ENCODE measurements around the gene NLRP9.
"Not testable (repeated sequence)": the region's sequence is repeated elsewhere in the genome, so short reads cannot be mapped to it uniquely, and the experiment has no call there.

NLRP9 gene

GRCh38 chr19:55738302-55738701 lies at the start of gene NLRP9:
Gene NLRP9 (minus strand): TSS chr19:55738402. CDS start chr19:55738374, 28 bp downstream.
- DNase-seq (ENCODE audit: extremely low spot score, insufficient read length, low read depth) (no peak), FAIRE-seq (no peak)

- FAIRE-seq (no peak), DNase-seq (ENCODE audit: extremely low spot score, insufficient read length, low read depth) (no peak)
Measured at GRCh38 chr19:55781112-55781511, 42.9 kb upstream of the NLRP9 start.

- FAIRE-seq (no peak), DNase-seq (ENCODE audit: extremely low spot score, insufficient read length, low read depth) (no peak)
Measured at GRCh38 chr19:55778331-55778730, 40.1 kb upstream of the NLRP9 start.

- no peak for FAIRE-seq
Measured at GRCh38 chr19:55777528-55777927, 39.3 kb upstream of the NLRP9 start.

GRCh38 chr19:55769632-55770031 lies 31.4 kb upstream of the NLRP9 start:
- not testable (repeated sequence) for FAIRE-seq; DNase-seq (ENCODE audit: extremely low spot score, insufficient read length, low read depth)

More at GRCh38 chr19:55777528-55777927, 39.3 kb upstream of the NLRP9 start:
- DNase-seq (ENCODE audit: extremely low spot score, insufficient read length, low read depth), result no peak

- FAIRE-seq, result not testable (repeated sequence)
Measured at GRCh38 chr19:55768818-55769217, 30.6 kb upstream of the NLRP9 start, which contains the start of gene RFPL4AL1. Gene RFPL4AL1 (plus strand): TSS chr19:55769118. CDS start chr19:55771805, 2,687 bp downstream.

GRCh38 chr19:55766466-55766865 lies 28.3 kb upstream of the NLRP9 start:
- DNase-seq (ENCODE audit: extremely low spot score, insufficient read length, low read depth), result no peak
- FAIRE-seq, result no peak

More at GRCh38 chr19:55768818-55769217, 30.6 kb upstream of the NLRP9 start, which contains the start of gene RFPL4AL1:
- not testable (repeated sequence) for DNase-seq (ENCODE audit: extremely low spot score, insufficient read length, low read depth)

GRCh38 chr19:55758797-55759196 lies 20.6 kb upstream of the NLRP9 start, which contains the start of gene RFPL4A:
Gene RFPL4A (plus strand): TSS chr19:55759097. CDS start chr19:55761801, 2,704 bp downstream.
- FAIRE-seq, result not testable (repeated sequence)

GRCh38 chr19:55756808-55757207 lies 18.6 kb upstream of the NLRP9 start:
- FAIRE-seq; DNase-seq (ENCODE audit: extremely low spot score, insufficient read length, low read depth): not testable (repeated sequence)

More at GRCh38 chr19:55758797-55759196, 20.6 kb upstream of the NLRP9 start, which contains the start of gene RFPL4A:
- not testable (repeated sequence) for DNase-seq (ENCODE audit: extremely low spot score, insufficient read length, low read depth)

GRCh38 chr19:55753401-55753800 lies 15.2 kb upstream of the NLRP9 start:
- DNase-seq (ENCODE audit: extremely low spot score, insufficient read length, low read depth) (no peak), FAIRE-seq (no peak)

- no peak for DNase-seq (ENCODE audit: extremely low spot score, insufficient read length, low read depth)
- no peak for FAIRE-seq
Measured at GRCh38 chr19:55750715-55751114, 12.5 kb upstream of the NLRP9 start.

- FAIRE-seq; DNase-seq (ENCODE audit: extremely low spot score, insufficient read length, low read depth): not testable (repeated sequence)
Measured at GRCh38 chr19:55730378-55730777, 7.8 kb downstream of the NLRP9 start.

- FAIRE-seq (no peak), DNase-seq (ENCODE audit: extremely low spot score, insufficient read length, low read depth) (no peak)
Measured at GRCh38 chr19:55723491-55723890, 14.7 kb downstream of the NLRP9 start.

- FAIRE-seq, result no peak
Measured at GRCh38 chr19:55720801-55721200, 17.4 kb downstream of the NLRP9 start.

GRCh38 chr19:55720214-55720746 lies 17.9 kb downstream of the NLRP9 start:
- DNase-seq (ENCODE audit: extremely low spot score, insufficient read length, low read depth) (no peak), FAIRE-seq (no peak)

More at GRCh38 chr19:55720801-55721200, 17.4 kb downstream of the NLRP9 start:
- no peak for DNase-seq (ENCODE audit: extremely low spot score, insufficient read length, low read depth)

- not testable (repeated sequence) for FAIRE-seq; DNase-seq (ENCODE audit: extremely low spot score, insufficient read length, low read depth)
Measured at GRCh38 chr19:55717879-55718711, 20.1 kb downstream of the NLRP9 start.

GRCh38 chr19:55717251-55717650 lies 21.0 kb downstream of the NLRP9 start:
- no peak for FAIRE-seq
- DNase-seq (ENCODE audit: extremely low spot score, insufficient read length, low read depth), result no peak

- DNase-seq (ENCODE audit: extremely low spot score, insufficient read length, low read depth) (no peak), FAIRE-seq (no peak)
Measured at GRCh38 chr19:55716531-55716930, 21.7 kb downstream of the NLRP9 start.

GRCh38 chr19:55712804-55713631 lies 25.2 kb downstream of the NLRP9 start:
- no peak for DNase-seq (ENCODE audit: extremely low spot score, insufficient read length, low read depth)
- no peak for FAIRE-seq

GRCh38 chr19:55711719-55712118 lies 26.5 kb downstream of the NLRP9 start:
- no peak for FAIRE-seq
- no peak for DNase-seq (ENCODE audit: extremely low spot score, insufficient read length, low read depth)

Measured in GM18507 (cell line).